ENCODE results near the gene KCNQ1.

DNA sequence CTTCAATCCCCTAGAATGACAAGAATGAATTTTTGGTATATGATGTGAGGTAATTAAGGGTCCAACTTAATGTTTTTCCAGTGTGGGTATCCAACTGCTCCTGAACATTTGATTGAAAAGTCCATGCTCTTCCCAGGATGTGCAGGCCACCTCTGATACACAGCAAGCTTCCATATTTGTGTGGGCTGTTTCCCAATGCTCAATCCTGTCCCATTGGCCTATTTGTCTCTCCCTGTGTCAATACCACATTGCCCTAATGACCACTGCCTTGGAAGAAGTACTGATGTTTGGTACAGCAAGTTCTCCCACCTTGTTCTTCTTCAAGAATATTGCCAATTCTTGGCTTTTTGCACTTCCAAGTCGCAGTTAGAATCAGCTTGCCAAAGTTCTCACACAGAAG is 212.1 kb downstream of the KCNQ1 start:
- TF ChIP-seq POLR2A (IDR thresholded peaks at IDR 0.05; ENCODE audit: low read length) (no peak), GATA1 (IDR thresholded peaks at IDR 0.05; ENCODE audit: low read depth, low read length) (no peak)
